Retina (tissue), 1 donor: ENCODE data around the gene PVALEF.
"Not testable (repeated sequence)": the region's sequence is repeated elsewhere in the genome, so short reads cannot be mapped to it uniquely, and the experiment has no call there.

Experiments
- DNase-seq: peaks from one replicate; pipeline ENCODE4 v3.0.0-alpha.2; 2016

The PVALEF gene

DNA sequence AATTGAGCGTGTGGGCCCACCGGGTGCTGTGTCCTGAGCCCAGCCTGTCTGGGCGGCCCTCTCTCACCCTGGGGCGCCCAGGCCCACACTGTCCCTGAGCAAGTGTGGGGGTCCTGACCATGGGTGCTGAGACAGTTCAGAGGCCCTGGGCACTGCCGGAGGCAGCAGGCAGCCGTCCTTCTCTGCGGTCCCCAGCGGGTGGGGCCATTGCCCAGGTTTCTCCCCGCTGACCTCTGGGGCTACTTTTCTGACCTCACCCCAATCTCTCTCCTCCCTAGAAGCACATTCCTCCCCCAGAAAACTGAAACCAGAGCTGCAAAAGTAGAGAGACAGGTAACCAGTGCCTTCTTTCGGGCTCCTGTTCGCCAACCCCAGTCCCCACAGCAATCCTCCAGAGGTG lies 36.0 kb upstream of the PVALEF start:
- no peak for DNase-seq

DNA sequence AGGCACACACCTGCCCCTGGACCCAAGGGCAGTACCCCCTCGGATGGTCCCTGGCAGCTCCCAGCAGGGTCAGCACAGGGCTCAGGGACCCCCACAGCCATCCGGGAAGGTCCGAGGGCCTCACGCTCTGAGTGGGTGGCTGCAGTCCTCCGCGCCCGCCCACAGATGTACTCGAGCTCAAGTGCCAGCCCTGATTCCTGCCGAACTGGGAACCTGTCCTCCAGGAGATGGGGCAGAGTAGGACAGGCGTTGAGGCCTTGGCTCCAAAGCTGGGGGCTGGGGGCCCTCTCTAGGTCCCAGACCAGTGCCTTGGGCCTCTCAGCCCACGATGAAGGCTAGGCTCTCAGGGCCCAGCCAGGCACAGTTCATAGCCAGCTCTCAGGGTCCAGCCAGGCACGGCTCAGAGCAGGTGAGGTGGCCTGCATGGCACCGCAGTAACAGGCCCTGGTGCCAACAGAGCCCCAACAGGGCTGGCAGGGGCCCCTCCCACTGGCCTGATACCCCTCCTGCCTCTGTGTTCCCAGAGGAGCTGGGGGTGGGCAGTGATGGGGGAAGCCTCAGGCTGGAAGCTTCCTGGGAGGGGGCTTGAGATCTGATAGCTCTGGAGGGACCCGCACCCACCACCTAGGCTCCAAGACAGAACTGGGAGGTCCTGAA lies 35.5 kb upstream of the PVALEF start:
- no peak for DNase-seq

DNA sequence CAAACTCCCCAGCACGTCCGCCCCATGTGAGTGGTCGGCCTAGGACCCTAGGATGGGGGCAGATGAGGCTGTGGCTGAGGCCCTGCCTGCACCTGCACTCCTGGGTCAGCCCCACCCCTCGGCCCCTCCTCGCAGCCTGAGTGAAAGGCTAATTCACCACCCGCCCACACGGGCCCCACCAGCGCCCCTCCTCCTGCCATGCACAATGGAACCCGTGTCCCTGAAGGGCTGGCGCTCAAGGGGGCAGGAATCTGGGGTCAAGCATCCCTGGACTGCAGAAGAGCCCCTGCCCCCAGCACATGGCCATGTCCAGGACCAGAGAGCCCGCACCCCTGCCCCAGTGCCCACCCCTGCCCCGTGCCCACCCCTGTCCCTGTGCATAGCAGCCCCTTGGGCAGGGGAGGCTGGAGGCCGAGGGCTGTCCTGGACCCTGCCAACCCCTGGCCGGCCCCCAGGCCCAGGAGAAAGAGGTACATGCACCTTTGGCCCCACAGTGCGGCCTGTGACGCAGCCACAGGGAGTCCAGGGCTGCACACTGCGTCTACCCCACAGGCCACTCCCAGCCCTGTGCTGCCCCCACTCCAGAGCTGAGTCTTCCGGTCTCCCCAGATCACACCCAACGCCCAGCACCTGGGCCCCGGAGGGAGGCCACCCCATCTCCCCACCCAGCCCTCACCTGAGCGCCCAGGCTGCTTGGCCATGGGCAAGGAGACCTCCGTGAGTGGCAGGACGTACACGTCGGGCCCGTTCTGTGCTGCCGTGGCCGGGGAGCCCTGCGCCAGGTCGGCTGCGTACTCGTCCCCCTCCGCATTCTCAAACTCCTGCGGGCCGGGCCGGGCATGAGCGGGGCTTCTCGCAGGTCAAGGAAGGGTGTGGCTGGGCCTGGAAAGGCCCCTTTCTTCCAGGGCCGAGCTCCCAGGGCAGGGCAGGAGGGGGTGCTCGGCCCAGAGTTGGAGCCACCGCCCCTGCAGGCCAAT lies 34.6 kb upstream of the PVALEF start:
- no peak for DNase-seq

DNA sequence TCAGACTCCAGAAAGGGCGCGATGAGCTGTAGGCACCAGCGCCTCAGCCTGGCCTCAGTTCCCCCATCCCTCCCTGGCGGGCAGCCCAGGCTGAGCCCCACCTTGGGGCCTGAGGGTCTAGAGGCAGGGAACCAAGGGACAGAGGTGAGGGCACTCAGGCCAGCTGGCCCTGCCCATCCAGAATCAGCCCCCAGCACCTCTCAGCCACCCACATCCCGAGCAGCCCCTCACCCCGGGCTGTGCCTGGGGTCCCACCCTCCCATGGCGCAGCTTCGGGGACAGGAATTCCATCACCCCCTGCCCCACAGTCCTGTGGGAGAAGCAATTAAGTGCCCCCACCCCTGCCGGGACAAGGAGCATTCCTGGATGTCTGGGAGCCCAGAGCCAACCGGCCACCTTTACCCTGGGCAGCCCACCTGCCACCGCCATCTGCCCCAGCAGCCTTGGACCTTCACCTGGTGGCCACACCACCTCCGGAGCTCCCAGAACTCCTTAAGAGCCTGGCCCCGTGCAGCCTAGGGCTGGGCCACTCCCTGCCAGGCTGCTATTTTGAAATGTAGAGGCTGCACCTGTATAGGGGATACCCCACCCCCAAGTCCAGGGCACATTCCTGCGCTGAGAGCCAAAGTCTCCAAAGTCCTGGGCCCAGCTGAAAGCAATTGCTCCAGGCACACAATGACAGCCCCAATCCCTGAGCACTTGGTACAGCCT lies 33.7 kb upstream of the PVALEF start:
- no peak for DNase-seq

DNA sequence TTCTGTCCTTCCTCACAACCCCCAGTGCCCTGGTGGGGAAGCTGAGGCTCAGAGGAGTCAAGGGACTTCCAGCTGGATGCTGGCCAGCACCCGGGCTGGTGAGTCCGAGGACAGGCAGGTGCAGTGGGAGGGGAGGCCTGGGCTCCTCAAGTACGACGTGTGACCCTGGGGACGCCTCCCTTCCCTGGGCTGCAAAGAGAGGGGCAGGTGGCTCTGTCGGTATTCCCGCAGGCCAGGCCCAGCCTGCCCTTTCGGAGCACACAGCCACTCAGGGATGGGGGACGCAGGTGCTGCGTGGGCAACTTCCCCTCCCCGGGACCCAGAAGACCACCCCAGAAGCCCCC lies 33.1 kb upstream of the PVALEF start:
- no peak for DNase-seq

DNA sequence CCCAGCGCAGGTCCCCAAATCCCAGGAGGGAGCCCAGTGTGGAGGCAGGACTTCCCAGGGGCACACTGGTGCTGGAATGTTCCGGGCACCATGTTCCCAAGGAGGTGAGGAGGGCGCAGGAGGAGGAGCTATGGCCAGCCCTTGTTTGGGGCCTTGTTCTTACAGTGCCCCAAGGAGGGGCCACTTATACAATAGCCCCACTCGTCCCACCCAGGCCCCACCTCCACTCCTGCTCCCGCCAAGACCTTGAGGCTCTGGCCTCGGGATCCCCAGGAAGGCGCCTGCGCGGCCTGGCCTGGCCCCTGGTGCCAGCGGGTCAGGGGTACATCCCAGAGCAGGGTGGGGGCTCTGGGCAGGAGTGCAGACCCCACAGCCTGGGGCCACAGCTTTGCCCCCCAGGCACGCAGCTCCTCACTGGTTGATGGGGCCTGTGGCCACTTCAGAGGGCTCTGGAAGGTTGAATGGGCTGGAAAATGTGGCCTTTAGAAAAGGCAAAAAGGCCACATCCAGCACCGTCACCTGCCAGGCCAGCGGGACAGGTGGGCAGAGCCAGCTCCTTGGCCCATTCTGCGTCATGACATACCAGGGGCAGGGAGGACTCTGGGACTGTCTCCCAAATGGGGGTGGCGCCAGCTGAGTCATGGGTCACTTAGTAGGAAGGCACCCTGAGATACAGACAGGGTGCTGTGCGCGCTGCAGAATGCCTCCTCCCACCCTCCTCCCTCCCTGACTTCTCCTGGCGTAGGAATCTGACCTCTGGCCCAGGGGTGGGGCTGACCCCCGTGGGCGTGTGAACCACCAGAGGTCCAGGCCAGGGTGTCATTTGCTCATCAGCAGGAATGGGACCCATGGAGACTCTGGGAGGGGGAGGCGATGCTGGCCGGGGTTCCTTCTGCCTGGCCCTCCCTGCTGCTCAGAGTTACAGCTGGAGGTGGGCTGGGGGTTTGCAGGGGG lies 32.3 kb upstream of the PVALEF start:
- no peak for DNase-seq

DNA sequence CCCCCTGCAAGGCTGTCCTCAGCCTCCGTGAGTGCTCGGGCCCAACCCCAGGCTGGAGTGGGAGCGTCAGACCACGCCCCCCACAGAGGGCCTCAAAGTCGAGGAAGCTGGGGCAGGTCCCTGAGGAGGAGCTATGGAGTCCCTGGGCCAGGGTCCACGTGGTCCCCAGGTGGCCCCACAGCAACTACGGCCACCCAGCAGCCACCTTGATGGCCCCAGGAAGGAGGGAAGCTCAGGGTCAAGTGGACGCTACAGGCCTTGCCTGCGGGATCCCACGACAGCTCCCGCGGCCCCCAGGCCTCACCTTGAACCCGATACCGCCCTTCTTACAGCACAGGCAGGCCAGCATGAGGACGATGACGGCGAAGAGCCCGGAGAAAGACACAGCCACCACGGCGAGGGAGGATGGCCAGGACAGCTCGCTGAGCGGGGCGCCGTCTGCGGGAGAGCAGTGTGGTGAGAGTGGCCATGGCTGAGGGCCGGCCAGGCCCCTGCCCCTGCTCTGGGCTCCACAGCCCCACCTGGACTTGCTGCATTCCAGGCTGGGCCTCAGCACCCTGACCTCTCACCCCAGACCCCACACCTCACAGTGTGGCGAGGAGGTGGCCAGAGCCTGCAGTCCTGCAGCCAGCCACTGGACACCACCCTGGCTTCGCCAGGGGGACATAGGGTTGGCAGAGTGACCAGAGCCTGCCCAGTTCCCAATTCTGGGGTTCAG lies 31.1 kb upstream of the PVALEF start:
- DNase-seq, result no peak

DNA sequence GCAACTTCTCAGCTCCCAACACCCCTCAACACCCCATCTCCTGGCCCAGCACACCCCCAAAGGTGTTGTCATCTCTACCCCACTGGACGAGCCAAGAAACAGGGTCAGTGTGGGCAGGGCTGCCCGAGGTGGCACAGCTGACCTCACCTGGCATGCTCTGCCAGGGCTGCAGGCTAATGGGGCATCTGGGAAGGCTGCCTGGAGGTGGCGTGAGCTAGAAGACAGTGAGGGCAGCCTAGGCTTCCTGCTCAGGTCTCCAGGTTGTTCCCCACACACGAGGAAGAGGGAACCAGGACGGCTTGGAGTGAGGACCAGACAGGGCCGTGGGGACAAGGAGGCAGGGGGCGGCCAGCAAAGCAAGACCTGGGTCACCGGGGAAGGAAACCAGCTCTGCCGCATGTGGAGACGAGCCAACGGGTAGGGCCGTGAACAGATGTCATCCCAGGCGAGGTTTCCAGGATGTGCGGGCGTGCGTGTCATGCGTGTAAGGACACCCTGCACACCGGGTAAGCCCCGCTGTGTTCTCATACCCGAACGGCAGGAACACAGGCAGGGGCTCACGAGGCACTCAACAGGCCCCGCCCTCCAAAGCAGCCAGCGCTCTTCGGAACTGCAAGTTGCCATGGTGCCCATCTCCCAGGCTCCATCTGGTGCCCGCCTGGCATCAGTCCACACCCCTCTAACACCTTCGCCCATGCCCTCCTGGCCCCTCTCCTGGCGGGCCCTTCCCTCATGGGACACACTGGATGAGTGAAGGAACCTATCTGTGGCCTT lies 29.6 kb upstream of the PVALEF start:
- no peak for DNase-seq

DNA sequence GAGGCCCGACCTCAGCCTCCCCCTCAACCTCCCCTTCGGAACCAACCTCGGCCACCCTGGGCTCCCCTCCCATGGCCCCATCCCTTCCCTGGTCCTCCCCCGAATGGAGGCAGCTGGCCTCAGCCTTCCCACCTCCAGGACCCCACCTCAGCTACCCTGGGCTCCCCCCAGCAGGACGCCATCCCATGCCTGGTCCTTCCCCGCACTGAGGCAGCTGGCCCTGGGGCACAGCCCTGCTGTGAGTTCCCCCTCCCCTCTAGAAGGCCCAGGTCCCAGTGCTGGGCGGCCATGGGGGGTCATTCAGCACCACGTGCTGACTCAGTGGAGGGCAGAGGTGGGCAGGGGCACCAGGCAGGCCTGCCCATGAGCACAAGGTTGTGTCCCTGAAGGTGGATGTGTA lies 28.9 kb upstream of the PVALEF start:
- no peak for DNase-seq

DNA sequence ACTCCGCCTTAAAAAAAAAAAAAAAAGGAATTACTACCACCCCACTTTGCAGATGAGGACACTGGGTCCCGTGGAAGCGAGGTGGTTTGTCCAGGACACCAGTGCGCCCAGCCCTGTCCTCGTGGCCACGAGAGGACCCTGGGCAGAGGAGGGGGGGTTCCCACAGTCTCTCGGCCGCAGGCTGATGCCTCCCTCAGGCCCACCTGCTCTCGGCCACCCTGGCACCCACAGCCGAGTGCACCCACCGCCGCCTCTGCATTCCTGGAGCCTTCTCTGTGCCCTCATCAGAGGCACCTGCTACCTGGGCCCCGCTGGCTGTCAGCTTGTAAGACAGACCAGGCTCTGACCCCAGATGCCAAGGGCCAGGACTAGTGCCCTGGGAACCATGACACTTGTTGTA lies 28.1 kb upstream of the PVALEF start:
- no peak for DNase-seq

DNA sequence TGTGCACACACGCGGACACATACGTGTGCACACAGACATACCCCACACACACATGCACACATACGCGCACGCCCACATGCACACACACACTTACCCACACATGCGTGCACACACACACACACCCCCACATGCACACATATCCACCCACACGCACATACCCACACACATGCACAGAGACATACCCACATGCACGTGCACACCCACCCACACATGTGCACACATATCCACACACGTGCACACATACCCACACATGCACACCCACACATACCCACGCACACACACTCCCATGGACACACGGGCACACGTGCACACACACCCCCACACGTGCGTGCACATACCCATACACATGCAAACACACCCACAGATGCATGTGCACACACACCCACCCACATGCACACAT lies 27.2 kb upstream of the PVALEF start:
- no peak for DNase-seq

DNA sequence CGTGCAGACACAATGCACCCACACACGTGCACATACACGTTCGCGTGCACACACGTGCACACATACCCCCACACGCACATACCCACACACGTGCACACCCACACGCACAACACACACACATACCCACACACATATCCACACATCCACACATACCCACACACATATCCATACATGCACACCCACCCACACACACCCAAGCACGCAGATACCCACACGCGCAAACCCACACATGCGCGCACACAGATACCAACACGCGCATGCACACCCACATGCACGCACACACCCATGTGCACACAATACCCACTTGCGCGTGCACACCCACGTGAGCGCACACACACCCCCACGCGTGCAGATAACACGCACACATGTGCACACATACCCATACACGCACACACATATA lies 26.8 kb upstream of the PVALEF start:
- DNase-seq, result no peak

DNA sequence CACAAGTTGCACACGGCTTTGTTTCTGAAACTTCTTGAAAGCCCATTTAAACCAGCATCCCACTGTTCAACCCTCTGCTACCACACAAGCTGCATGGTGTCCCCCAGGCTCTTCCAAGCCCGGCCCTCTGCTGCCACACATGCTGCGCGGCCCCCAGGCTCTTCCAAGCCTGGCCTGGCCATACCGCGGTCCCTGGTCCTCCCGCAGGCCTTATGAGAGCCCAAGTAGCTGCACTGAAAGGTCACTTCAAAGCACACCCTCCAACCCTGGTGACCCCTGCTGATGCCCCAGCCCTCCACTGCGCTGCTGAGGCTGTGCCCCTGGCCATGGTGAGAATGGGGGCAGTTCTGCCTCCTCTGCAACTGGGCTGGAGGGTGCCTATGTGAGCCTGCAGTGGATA lies 25.9 kb upstream of the PVALEF start:
- DNase-seq, result no peak

DNA sequence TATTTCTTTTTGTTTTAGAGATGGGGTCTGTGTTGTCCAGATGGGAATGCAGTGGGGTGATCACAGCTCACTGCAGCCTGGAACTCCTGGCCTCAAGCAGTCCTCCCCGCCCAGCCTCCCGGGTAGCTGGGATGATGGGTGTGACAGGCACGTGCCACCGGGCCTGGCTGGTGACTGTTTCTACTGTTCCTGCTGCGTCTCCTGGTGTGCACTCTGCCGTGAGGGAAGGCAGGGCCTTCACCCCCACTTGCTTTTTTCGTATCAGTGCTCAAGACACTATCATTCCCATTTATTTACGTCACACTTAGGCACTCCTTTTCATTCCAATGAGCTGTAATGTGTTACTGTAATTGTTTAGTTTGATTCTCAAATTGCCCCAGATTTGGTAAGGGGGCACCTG lies 25.3 kb upstream of the PVALEF start:
- DNase-seq, result no peak

DNA sequence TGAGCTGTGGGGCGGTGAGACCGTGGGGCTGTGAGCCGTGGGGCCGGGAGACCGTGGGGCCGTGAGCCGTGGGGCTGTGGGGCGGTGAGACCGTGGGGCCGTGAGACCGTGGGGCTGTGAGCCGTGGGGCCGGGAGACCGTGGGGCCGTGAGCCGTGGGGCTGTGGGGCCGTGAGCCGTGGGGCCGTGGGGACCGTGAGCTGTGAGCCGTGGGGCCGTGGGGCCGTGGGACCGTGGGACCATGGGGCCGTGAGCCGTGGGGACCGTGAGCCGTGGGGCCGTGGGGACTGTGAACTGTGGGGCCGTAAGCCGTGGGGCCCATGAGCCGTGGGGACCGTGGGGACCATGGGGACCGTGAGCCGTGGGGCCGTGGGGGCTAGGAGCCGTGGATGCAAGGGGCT lies 24.6 kb upstream of the PVALEF start:
- DNase-seq, result no peak

DNA sequence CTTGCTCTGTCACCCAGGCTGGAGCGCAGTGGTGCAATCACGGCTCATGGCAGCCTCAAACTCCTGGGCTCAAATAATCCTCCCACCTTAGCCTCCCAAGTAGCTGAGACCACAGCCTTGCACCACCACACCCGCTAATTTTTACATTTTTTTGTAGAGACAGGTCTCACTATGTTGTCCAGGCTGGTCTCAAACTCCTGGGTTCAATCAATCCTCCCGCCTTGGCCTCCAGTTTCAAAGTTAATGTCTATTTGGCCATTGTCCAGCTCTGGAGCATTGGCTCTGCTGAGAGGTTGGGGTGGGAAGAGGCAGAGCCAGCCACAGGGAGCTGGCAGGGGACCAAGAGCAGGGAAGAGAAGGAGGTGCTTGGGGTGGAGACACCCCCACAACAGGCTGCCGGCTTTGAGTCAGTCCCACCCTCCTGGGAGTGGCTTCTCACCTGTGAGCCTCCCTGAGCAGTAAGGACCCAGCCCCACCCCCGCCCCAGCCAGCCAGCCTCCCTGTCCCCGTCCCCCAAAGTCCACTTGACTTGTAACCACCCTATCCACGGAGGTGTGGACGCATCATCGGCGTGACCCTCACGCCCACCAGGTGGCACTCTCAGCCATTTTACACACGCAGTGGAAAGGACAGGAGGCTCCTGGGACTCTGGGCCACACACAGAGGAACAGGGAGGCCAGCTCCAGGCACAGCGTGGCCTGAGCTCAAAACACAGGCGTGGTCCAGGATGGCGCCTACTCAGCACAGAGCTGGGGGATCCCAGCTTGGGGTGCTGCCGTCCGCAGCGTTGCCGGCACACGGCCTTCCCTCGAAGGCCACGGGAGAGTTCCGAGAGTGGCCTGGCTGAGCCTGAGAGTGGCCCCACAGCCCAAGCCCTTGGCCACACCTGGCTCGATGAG lies 22.8 kb upstream of the PVALEF start:
- DNase-seq, result peak; percentile 77

DNA sequence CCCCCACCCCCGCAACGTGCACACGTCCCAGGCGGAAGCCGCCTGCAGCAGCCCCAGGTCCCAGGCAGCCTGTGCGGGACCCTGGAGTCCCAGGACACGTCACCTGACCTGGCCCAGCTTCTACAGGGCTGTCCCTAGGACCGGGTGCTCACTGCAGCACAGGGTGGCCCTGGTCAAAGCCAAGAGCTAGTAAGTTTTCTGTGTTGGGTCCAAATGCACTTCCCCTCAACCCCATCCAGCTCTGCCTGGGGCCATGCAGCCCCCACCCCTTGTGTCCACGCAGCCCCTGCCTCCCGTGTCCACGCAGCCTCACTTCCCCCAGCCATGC lies 22.1 kb upstream of the PVALEF start:
- DNase-seq, result no peak

DNA sequence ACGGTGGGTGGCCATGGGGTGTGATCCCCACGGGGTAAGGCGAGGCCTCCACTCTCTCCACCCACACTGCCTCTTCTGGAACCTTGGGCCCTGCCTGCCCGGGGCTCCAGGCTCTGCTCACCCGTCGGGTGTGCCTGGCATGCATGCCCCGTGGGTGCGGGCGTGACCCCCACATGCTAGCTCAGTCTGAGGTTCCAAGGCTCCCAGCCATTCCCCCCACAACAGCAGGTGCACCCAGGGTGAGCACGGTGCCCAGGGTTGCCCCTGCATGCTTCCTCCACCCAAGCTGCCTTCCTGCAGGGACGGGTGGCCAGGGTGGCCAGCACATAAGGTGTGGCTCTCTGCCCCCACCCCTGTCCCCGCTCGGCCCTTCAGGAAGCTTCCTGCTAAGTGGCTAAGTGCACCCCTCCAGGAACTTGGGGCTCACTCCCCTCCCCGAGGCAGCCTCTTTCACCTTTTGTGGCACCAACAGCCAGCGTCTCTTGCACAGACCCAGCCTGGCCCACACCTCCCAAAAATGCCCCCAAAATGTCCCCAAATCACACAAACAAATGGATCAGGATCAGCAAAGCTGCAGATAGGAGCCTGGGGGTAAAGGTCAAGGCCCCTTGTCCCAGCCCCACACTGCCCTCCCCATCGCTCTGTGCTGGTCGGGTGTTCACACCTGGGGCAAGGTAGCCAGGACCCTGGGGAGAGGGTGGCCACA lies 21.4 kb upstream of the PVALEF start:
- DNase-seq, result no peak

DNA sequence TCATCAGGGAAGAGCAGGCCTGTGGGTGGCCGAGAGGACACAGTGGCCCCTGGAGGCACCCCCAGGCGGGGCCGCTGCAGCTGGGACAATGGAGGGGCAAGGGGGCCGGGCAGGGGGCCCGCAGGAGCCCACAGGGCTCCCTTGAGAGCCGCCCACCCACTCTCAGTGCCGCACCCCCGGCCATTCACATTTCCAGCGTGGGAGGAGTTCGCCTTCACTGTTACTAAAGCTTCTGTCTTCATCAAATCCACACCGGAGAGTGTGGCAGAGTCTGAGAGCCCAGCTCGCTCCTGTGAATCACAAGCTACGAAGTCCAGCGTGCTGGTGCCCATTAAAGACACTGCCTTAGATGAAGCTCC lies 20.9 kb upstream of the PVALEF start:
- DNase-seq, result no peak

DNA sequence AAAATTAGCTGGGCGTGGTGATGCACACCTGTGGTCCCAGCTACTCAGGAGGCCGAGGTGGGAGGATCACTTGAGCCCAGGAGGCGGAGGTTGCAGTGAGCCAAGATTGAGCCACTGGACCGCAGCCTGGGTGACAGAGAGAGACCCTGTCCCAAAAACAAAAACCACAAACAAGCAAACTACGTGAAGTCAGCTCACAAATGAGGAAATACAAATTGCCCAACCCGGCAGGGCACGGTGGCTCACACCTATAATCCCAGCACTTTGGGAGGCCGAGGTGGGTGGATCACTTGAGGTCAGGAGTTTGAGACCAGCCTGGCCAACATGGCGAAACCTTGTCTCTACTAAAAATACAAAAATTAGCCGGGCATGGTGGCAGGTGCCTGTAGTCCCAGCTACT lies 19.1 kb upstream of the PVALEF start:
- not testable (repeated sequence) for DNase-seq
